Esophagus muscularis mucosa (tissue), 4 donors: Measurements from ENCODE around the gene ABHD6. TPM values are rescaled to one million over a fixed set of nuclear protein-coding genes. Genes with fewer than 3 reads are reported as not detected.

Source experiments
- DNase-seq: peaks from one replicate; pipeline ENCODE4 v3.0.0-alpha.2; 2017; ENCODE audit errors: extremely low spot score
- H3K27ac ChIP-seq, 4 donors: fragments of 200-600 bp; sonication (generic); replicated peaks in 1 of 4; 1 replicate in 3 of 4; 2 replicates in 1 of 4; pipeline ENCODE4 v1.5.1; 2016 to 2019; ENCODE audit warnings: mild to moderate bottlenecking in 1 of 4
- H3K27me3 ChIP-seq, 4 donors: fragments of 200-600 bp; sonication (generic); one replicate each; pipeline versions ENCODE4 v1.5.1 to v1.6.0; 2016 to 2019
- H3K36me3 ChIP-seq, 4 donors: fragments of 200-600 bp; sonication (generic); one replicate each; pipeline ENCODE4 v1.5.1; 2016 to 2019
- H3K4me1 ChIP-seq, 4 donors: fragments of 200-600 bp; sonication (generic); one replicate each; pipeline ENCODE4 v1.5.1; 2016 to 2019
- H3K4me3 ChIP-seq, 4 donors: fragments of 200-600 bp; sonication (generic); 1 replicate in 2 of 4; 2 replicates in 2 of 4; pipeline ENCODE4 v1.5.1; 2016 to 2019; ENCODE audit warnings: mild to moderate bottlenecking in 4 of 4, moderate library complexity in 1 of 4
- H3K9me3 ChIP-seq, 4 donors: fragments of 200-600 bp; sonication (generic); 1 replicate in 3 of 4; 2 replicates in 1 of 4; pipeline ENCODE4 v1.5.1; 2016 to 2019
- EP300 ChIP-seq: sonication (generic); formaldehyde crosslinking; IDR thresholded peaks from one replicate; pipeline ENCODE4 v1.6.1; 2017; ENCODE audit warnings: antibody characterized with exemption
- POLR2A ChIP-seq: fragments of 450-650 bp; IDR thresholded peaks from one replicate; pipeline ENCODE4 v1.6.1; 2017; ENCODE audit warnings: antibody characterized with exemption, moderate library complexity, mild to moderate bottlenecking, low read depth
- POLR2AphosphoS5 ChIP-seq, 2 donors: sonication (generic); formaldehyde crosslinking; IDR thresholded peaks; one replicate each; pipeline ENCODE4 v1.6.1; 2017; ENCODE audit warnings: antibody characterized with exemption in 2 of 2
- WGBS: methylation state at CpG from one replicate; pipeline ENCODE4 v1.1.5; 2018; 5-methylcytosine and 5-hydroxymethylcytosine counted together
- intact Hi-C: fragments of 100-400 bp; cut with DNase I; formaldehyde crosslinking; loops from one replicate; pipeline ENCODE4 v1.15.1; 2023
- total RNA-seq, 4 donors: library from RNA; depleted of rRNA; stranded (reverse); fragments of >200 nt; gene quantifications; one replicate each; pipeline versions ENCODE4 v1.1.0 to v1.2.1, GENCODE V29; 2016
- TF ChIP-seq, protein P1 (sequence below), 3 experiments: fragments of 200-600 bp in 2 of 3; fragments of 450-650 bp in 1 of 3; sonication (generic) in 2 of 3; IDR thresholded peaks; one replicate each; pipeline ENCODE4 v1.5.1; 2017 to 2019; ENCODE audit warnings: antibody characterized with exemption in 3 of 3, mild to moderate bottlenecking in 2 of 3, moderate library complexity in 1 of 3

Gene ABHD6
- total RNA-seq, 4 donors from 2014 or later = 13.1 to 20.3 (median 17.9) TPM

DNA sequence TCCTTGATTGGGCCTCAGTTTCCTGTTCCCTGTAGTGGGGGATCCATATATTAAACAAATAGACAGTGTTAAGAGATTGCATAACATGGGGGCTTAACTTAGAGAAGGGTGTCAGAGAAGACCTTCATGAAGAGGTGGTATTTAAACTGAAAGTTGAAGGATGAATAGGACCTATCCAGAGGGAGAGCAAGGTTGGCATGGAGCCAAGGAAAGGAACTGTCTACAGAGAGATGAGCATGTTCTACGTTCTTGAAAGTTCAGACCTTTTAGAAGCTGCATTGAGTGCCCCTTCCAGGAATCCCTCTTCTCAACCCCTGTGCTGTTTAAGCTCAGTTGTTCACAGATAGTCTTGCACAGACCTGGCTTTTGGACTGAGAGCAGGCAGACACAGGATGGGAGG, 71.1 kb downstream of the ABHD6 start:
- Histone ChIP-seq H3K4me3 (peak overlapping the region in 2 of 4 donors; percentile 5 to 23), H3K27ac (peak overlapping the region; percentile 96 to 97 (median 96)), H3K4me1 (peaks cover 24 to 50% (median 43%) of the 10 kb centered on the region in 4 donors), H3K9me3 (no peaks in the 10 kb centered on the region), H3K27me3 (no peaks in the 10 kb centered on the region), H3K36me3 (peaks cover 31 to 46% (median 36%) of the 10 kb centered on the region in 4 donors)
- WGBS = 21% methylated on average over 1 of the region's 1 CpG
- intact Hi-C loops = loop anchor here (10.0 kb wide), 1 partner anchor 304 kb away; the partner anchor contains the start of gene FLNB
- DNase-seq = no peak
- TF ChIP-seq POLR2AphosphoS5 (IDR thresholded peaks at IDR 0.05) (no peak), POLR2A (no peak)
- TF ChIP-seq, protein P1, sequence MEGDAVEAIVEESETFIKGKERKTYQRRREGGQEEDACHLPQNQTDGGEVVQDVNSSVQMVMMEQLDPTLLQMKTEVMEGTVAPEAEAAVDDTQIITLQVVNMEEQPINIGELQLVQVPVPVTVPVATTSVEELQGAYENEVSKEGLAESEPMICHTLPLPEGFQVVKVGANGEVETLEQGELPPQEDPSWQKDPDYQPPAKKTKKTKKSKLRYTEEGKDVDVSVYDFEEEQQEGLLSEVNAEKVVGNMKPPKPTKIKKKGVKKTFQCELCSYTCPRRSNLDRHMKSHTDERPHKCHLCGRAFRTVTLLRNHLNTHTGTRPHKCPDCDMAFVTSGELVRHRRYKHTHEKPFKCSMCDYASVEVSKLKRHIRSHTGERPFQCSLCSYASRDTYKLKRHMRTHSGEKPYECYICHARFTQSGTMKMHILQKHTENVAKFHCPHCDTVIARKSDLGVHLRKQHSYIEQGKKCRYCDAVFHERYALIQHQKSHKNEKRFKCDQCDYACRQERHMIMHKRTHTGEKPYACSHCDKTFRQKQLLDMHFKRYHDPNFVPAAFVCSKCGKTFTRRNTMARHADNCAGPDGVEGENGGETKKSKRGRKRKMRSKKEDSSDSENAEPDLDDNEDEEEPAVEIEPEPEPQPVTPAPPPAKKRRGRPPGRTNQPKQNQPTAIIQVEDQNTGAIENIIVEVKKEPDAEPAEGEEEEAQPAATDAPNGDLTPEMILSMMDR (IDR thresholded peaks at IDR 0.05) = no peak

DNA sequence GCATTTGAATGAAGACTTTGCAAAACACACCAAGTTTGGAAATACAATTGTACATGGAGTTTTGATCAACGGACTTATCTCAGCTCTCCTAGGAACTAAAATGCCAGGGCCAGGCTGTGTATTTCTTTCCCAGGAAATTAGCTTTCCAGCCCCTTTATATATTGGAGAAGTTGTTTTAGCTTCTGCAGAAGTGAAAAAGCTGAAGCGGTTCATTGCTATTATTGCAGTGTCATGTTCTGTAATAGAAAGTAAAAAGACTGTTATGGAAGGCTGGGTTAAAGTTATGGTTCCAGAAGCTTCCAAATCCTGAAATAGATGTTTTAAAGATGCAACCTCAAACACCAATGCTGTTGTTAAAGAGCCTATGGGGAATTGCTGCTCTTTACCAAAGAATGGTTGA, 80.2 kb downstream of the ABHD6 start:
- no peaks in the 10 kb centered on the region for H3K9me3 ChIP-seq
- DNase-seq = no peak
- no peak overlapping the region for H3K4me3 ChIP-seq
- no peaks in the 10 kb centered on the region for H3K27me3 ChIP-seq
- intact Hi-C loops = no loop called here
- H3K4me1 ChIP-seq = peaks cover 0 to 20% (median 7%) of the 10 kb centered on the region in 4 donors
- TF ChIP-seq, protein P1 (IDR thresholded peaks at IDR 0.05) = no peak
- TF ChIP-seq EP300 = no peak
- H3K36me3 ChIP-seq = peaks cover 48 to 72% (median 61%) of the 10 kb centered on the region in 4 donors
- no peak overlapping the region for H3K27ac ChIP-seq
- WGBS = 69% methylated on average over 2 of the region's 2 CpGs

DNA sequence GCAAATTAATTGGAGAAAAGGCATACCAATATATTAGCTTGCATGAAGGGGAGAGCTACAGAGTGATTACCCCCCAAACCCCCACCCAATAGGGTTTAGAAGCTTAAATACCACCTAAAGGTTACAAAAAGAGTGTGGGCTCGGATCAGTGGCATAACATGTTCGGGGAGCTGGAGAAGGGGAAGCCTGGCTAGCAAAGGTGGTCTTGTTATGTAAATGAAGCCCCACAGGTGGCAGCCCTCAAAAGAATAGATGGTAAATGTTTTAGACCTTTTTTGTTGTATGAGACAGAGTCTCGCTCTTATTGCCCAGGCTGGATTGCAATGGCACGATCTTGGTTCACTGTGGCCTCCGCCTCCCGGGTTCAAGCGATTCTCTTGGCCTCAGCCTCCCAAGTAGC, 84.2 kb downstream of the ABHD6 start:
- intact Hi-C loops = loop anchor here (5.0 kb wide), 2 partner anchors 96 to 211 kb away; no protein-coding TSS in a partner anchor
- H3K9me3 ChIP-seq = peaks cover 0 to 3% (median 0%) of the 10 kb centered on the region in 4 donors
- peaks cover 6 to 27% (median 19%) of the 10 kb centered on the region in 4 donors for H3K4me1 ChIP-seq

DNA sequence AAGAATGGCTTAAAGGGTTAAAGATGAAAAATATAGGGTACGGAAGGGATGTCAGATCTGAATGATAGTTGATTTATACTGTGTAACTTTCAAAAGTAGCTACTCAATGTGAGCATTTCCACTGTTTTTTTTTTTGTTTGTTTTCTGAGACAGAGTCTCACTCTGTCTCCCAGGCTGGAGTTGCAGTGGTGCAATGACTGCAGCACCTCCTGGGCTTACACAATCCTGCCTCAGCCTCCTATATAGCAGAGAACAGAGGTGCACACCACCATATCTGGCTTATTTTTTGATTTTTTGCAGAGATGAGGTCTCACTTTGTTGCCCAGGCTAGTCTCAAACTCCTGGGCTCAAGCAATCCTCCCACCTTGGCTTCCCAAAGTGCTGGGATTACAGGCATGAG, 85.2 kb downstream of the ABHD6 start:
- Histone ChIP-seq H3K4me3 (no peak overlapping the region), H3K4me1 (peaks cover 6 to 27% (median 19%) of the 10 kb centered on the region in 4 donors), H3K27me3 (no peaks in the 10 kb centered on the region), H3K9me3 (peaks cover 0 to 3% (median 0%) of the 10 kb centered on the region in 4 donors), H3K27ac (no peak overlapping the region), H3K36me3 (peaks cover 8 to 22% (median 14%) of the 10 kb centered on the region in 4 donors)
- no peak for DNase-seq
- TF ChIP-seq POLR2AphosphoS5 (IDR thresholded peaks at IDR 0.05) (no peak), EP300 (no peak), POLR2A (no peak)
- TF ChIP-seq, protein P1 (IDR thresholded peaks at IDR 0.05) = no peak
- intact Hi-C loops = loop anchor here (5.0 kb wide), 2 partner anchors 95 to 210 kb away; no protein-coding TSS in a partner anchor
- WGBS = 71% methylated on average over 1 of the region's 1 CpG

More for the DNA sequence above, 84.2 kb downstream of the ABHD6 start:
- H3K27ac ChIP-seq = no peak overlapping the region
- WGBS = 94% methylated on average over 7 of the region's 7 CpGs
- H3K27me3 ChIP-seq = no peaks in the 10 kb centered on the region
- TF ChIP-seq POLR2AphosphoS5 (IDR thresholded peaks at IDR 0.05) (no peak), EP300 (no peak), POLR2A (no peak)
- TF ChIP-seq, protein P1 (IDR thresholded peaks at IDR 0.05) = no peak
- H3K36me3 ChIP-seq = peaks cover 18 to 32% (median 24%) of the 10 kb centered on the region in 4 donors
- no peak overlapping the region for H3K4me3 ChIP-seq
- no peak for DNase-seq
